ENCODE measurements around the gene OR1D5. TPM values are rescaled to one million over a fixed set of nuclear protein-coding genes. Genes with fewer than 3 reads are reported as not detected.
"Not testable (repeated sequence)": the region's sequence is repeated elsewhere in the genome, so short reads cannot be mapped to it uniquely, and the experiment has no call there.

The OR1D5 gene
- total RNA-seq, 2 experiments from 2014 or later = not detected

GRCh38 chr17:3033741-3034577 is 29.4 kb downstream of the OR1D5 start:
- POLR2A ChIA-PET = no interaction called here
- CTCF ChIA-PET = interaction anchor here (0.6 kb wide), 1 partner anchor 1523 kb away, joined by 4 read pairs; no protein-coding TSS in a partner anchor

- POLR2A ChIA-PET = no interaction called here
- CTCF ChIA-PET = no interaction called here
Observed at GRCh38 chr17:3033248-3033640, 30.2 kb downstream of the OR1D5 start.

GRCh38 chr17:3032258-3033247 is 30.9 kb downstream of the OR1D5 start:
- CTCF ChIA-PET = interaction anchor here (0.6 kb wide), 1 partner anchor 22 kb away, joined by 3 read pairs; no protein-coding TSS in a partner anchor
- POLR2A ChIA-PET = no interaction called here

GRCh38 chr17:3030852-3031470 is 32.4 kb downstream of the OR1D5 start:
- CTCF ChIA-PET = interaction anchor here (0.6 to 1.1 kb wide), 2 partner anchors 9 to 240 kb away, joined by 3 read pairs; no protein-coding TSS in a partner anchor
- POLR2A ChIA-PET = not testable (repeated sequence)

- POLR2A ChIA-PET = no interaction called here
- CTCF ChIA-PET = interaction anchor here (0.6 to 1.1 kb wide), 2 partner anchors 10 to 239 kb away, joined by 3 read pairs; no protein-coding TSS in a partner anchor
Observed at GRCh38 chr17:3030096-3030495, 33.3 kb downstream of the OR1D5 start.

GRCh38 chr17:3029213-3029913 is 34.0 kb downstream of the OR1D5 start:
- ChIA-PET CTCF (no interaction called here), POLR2A (no interaction called here)

GRCh38 chr17:3027786-3028532 is 35.4 kb downstream of the OR1D5 start:
- CTCF ChIA-PET = no interaction called here
- POLR2A ChIA-PET = no interaction called here

- ChIA-PET POLR2A (no interaction called here), CTCF (no interaction called here)
Observed at GRCh38 chr17:3026856-3027751, 36.3 kb downstream of the OR1D5 start.

GRCh38 chr17:3026125-3026855 is 37.1 kb downstream of the OR1D5 start:
- ChIA-PET POLR2A (no interaction called here), CTCF (interaction anchor here (0.5 kb wide), 1 partner anchor 491 kb away, joined by 3 read pairs; no protein-coding TSS in a partner anchor)

GRCh38 chr17:3025421-3026124 is 37.8 kb downstream of the OR1D5 start:
- ChIA-PET CTCF (interaction anchor here (0.5 kb wide), 1 partner anchor 492 kb away, joined by 3 read pairs; no protein-coding TSS in a partner anchor), POLR2A (no interaction called here)

GRCh38 chr17:3024346-3024745 is 39.1 kb downstream of the OR1D5 start:
- CTCF ChIA-PET = no interaction called here
- POLR2A ChIA-PET = no interaction called here

- ChIA-PET CTCF (no interaction called here), POLR2A (no interaction called here)
Observed at GRCh38 chr17:3022197-3022596, 41.2 kb downstream of the OR1D5 start.

GRCh38 chr17:3020381-3020780 is 43.0 kb downstream of the OR1D5 start:
- POLR2A ChIA-PET = no interaction called here
- CTCF ChIA-PET = no interaction called here

- CTCF ChIA-PET = no interaction called here
Observed at GRCh38 chr17:3019761-3020160, 43.6 kb downstream of the OR1D5 start.

GRCh38 chr17:3017936-3018335 is 45.5 kb downstream of the OR1D5 start:
- ChIA-PET POLR2A (no interaction called here), CTCF (no interaction called here)

More at GRCh38 chr17:3019761-3020160, 43.6 kb downstream of the OR1D5 start:
- POLR2A ChIA-PET = no interaction called here

GRCh38 chr17:3015890-3016289 is 47.5 kb downstream of the OR1D5 start:
- POLR2A ChIA-PET = no interaction called here
- CTCF ChIA-PET = interaction anchor here (0.8 kb wide), 1 partner anchor 167 kb away, joined by 3 read pairs; no protein-coding TSS in a partner anchor
